IPS-18a (cell line): Measurements from ENCODE around the gene CLIC3.

Source experiments
- H3K27ac ChIP-seq: one replicate; pipeline ENCODE4 v1.5.1; 2013; ENCODE audit warnings: low read length
- H3K27me3 ChIP-seq: one replicate; pipeline ENCODE4 v1.6.1; 2013; ENCODE audit warnings: mild to moderate bottlenecking, low read length; ENCODE audit not compliant: control insufficient read depth, insufficient read depth
- H3K36me3 ChIP-seq: one replicate; pipeline ENCODE4 v1.6.1; 2013; ENCODE audit warnings: low read depth, low read length; ENCODE audit not compliant: control insufficient read depth
- H3K4me1 ChIP-seq: one replicate; pipeline ENCODE4 v1.6.1; 2013; ENCODE audit warnings: low read depth, low read length; ENCODE audit not compliant: control insufficient read depth
- H3K4me3 ChIP-seq: one replicate; pipeline ENCODE4 v1.5.1; 2013; ENCODE audit warnings: low read length
- H3K9ac ChIP-seq: one replicate; pipeline ENCODE4 v1.6.1; 2013; ENCODE audit warnings: mild to moderate bottlenecking, low read length, moderate library complexity
- H3K9me3 ChIP-seq: one replicate; pipeline ENCODE4 v1.6.1; 2013; ENCODE audit warnings: low read depth, low read length; ENCODE audit not compliant: control insufficient read depth

Gene CLIC3

GRCh38 chr9:137021568-137021978, 25.2 kb upstream of the CLIC3 start:
- peaks cover 6% of the 10 kb centered on the region for H3K27me3 ChIP-seq
- no peaks in the 10 kb centered on the region for H3K9me3 ChIP-seq
- H3K36me3 ChIP-seq: no peaks in the 10 kb centered on the region
- no peak overlapping the region for H3K9ac ChIP-seq
- H3K4me3 ChIP-seq: no peak overlapping the region
- H3K27ac ChIP-seq: no peak overlapping the region
- no peaks in the 10 kb centered on the region for H3K4me1 ChIP-seq

GRCh38 chr9:137020771-137021567, 24.6 kb upstream of the CLIC3 start:
- Histone ChIP-seq H3K36me3 (no peaks in the 10 kb centered on the region), H3K9me3 (no peaks in the 10 kb centered on the region), H3K4me1 (no peaks in the 10 kb centered on the region), H3K27ac (no peak overlapping the region), H3K4me3 (no peak overlapping the region), H3K9ac (no peak overlapping the region), H3K27me3 (no peaks in the 10 kb centered on the region)

DNA sequence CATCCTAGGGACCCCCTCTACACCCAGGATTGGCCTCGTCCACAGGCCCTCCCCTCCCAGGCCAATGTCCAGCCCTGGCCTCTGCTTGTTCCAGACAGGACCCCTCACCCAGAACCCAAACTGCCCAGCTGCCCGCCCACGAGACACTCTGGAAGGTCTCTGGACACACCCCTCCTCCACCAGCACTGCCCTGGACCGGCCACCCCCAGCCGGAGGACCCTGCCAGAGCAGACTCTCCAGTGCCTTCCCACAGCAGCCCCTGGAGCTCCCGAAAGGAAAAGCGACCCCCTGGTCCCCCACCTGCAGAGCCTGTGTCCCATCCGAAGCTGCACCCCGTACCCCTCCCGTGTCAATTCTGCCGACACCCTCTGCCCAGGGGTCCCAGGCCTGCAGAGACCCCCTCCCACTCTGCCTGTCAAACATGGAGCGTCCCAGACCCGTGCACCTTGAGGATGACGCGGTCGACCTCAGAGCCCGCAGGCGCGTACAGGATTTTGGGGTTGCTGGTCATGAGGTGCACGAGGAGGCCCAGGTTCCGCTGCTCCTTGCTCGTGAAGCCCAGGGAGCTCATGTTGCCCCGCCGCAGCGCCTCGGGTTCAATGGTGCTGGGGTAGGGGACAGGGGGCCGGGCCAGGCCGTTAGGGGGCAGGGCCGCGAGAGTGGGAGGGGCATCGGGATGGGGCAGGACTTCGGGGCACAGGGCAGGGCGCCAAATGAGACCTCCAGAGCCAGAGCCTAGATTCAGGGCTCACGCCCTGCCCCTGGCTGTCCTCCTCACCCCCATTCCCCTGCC, 23.7 kb upstream of the CLIC3 start:
- Histone ChIP-seq H3K27me3 (no peaks in the 10 kb centered on the region), H3K4me3 (no peak overlapping the region), H3K27ac (no peak overlapping the region), H3K9me3 (no peaks in the 10 kb centered on the region), H3K9ac (no peak overlapping the region), H3K4me1 (no peaks in the 10 kb centered on the region), H3K36me3 (no peaks in the 10 kb centered on the region)

DNA sequence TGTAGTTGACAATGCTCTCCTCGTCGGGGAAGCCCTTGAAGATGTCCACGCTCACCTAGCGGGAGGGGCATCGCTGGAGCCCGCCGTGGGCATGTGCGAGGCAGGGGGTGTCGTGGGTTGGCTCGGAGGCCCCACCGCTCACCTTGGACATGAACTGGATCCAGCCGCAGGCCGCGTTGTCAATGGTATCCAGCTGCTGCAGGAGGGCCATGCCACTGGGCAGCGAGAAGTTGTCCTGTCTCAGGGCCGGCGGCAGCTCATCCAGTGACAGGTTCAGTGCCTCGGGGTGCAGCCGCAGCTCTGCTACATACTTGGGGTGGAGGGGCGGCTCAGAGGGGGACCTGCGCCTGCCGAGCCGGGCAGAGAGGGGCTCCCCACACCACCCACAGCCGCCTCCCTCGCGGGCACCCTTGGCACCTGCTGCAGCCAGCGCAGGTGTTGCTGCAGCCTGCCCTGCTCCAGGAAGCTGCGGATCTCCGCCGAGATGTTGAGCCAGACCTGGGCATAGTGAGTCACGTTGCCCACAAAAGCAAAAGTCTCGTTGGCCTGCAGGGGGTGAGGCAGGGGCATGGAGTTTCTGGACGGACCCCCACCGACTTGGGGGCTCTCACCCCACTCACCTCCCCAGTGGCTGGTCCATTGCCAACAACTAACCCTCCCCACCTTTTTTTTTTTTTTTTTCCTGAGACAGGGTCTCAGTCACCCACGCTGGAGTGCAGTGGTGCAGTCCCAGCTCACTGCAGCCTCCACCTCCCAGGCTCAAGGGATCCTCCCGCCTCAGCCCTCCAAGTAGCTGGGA, 22.6 kb upstream of the CLIC3 start:
- H3K4me3 ChIP-seq: no peak overlapping the region
- H3K36me3 ChIP-seq: no peaks in the 10 kb centered on the region
- no peaks in the 10 kb centered on the region for H3K9me3 ChIP-seq
- H3K27ac ChIP-seq: no peak overlapping the region
- no peaks in the 10 kb centered on the region for H3K4me1 ChIP-seq
- no peaks in the 10 kb centered on the region for H3K27me3 ChIP-seq
- no peak overlapping the region for H3K9ac ChIP-seq

DNA sequence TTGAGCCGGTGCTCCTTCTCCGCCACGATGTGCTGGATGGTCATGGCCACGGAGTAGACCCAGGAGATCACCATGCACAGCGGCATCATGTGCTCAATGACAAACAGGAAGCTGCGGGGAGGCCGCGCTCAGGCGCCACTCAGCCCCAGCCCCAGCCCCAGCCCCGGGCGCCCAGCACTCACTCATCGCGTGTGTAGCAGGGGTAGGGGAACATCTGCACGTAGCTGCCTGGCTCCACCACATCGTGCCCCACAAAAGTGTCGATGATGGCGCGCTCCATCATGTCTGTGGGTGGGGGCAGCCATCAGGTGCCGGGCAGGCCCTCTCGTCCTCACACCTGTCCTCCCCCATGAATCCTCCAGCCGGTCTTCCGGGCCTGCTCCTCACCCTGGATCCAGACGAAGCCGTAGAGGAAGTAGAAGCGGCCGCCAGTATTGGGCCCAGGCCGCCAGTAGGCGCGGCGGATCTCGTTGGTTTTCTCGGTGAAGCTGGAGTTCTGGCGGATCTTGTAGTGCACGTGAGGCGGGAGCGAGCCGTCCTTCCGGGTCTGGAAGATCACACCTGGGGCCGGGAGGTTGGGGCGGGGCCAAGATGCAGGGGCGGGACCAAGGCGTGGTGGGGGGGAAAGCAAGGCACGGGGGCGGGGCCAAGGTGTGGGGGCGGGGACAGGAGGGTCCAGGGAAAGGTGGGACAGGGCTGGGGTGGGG, 21.6 kb upstream of the CLIC3 start:
- H3K4me3 ChIP-seq: no peak overlapping the region
- H3K36me3 ChIP-seq: no peaks in the 10 kb centered on the region
- no peaks in the 10 kb centered on the region for H3K9me3 ChIP-seq
- no peak overlapping the region for H3K9ac ChIP-seq
- H3K27ac ChIP-seq: no peak overlapping the region
- no peaks in the 10 kb centered on the region for H3K27me3 ChIP-seq
- H3K4me1 ChIP-seq: no peaks in the 10 kb centered on the region

GRCh38 chr9:137017071-137017470, 20.7 kb upstream of the CLIC3 start:
- H3K9ac ChIP-seq: no peak overlapping the region
- H3K4me3 ChIP-seq: no peak overlapping the region
- no peaks in the 10 kb centered on the region for H3K4me1 ChIP-seq
- H3K36me3 ChIP-seq: no peaks in the 10 kb centered on the region
- H3K27me3 ChIP-seq: no peaks in the 10 kb centered on the region
- no peaks in the 10 kb centered on the region for H3K9me3 ChIP-seq
- no peak overlapping the region for H3K27ac ChIP-seq

DNA sequence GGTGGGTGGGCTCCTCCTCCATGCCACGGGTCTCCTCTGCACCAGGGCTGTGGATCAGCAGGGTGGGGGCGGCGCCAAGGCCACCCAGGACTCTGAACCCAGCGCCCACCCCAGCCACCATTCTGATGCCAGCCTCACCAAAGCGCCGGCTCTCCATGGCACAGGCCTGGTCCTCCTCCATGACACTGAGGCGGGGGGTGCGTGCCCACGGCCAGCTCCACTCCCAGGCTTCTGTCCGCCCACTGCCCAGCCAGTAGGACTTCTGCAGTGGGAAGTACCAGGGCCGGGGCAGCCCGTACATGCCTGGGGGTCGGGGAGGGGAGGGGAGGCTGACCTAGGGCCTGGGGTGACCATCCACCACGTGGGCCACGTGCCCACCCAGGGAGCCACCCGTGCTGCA, 20.1 kb upstream of the CLIC3 start:
- Histone ChIP-seq H3K36me3 (no peaks in the 10 kb centered on the region), H3K4me1 (no peaks in the 10 kb centered on the region), H3K4me3 (no peak overlapping the region), H3K27ac (no peak overlapping the region), H3K27me3 (no peaks in the 10 kb centered on the region), H3K9me3 (no peaks in the 10 kb centered on the region), H3K9ac (no peak overlapping the region)

GRCh38 chr9:137015976-137016375, 19.6 kb upstream of the CLIC3 start:
- H3K4me1 ChIP-seq: no peaks in the 10 kb centered on the region

GRCh38 chr9:137015540-137015930, 19.2 kb upstream of the CLIC3 start:
- Histone ChIP-seq H3K36me3 (no peaks in the 10 kb centered on the region), H3K9ac (no peak overlapping the region), H3K4me1 (no peaks in the 10 kb centered on the region), H3K4me3 (no peak overlapping the region), H3K9me3 (no peaks in the 10 kb centered on the region), H3K27me3 (no peaks in the 10 kb centered on the region), H3K27ac (no peak overlapping the region)

More at GRCh38 chr9:137015976-137016375, 19.6 kb upstream of the CLIC3 start:
- H3K4me3 ChIP-seq: no peak overlapping the region
- H3K36me3 ChIP-seq: no peaks in the 10 kb centered on the region
- H3K9ac ChIP-seq: no peak overlapping the region
- no peaks in the 10 kb centered on the region for H3K9me3 ChIP-seq
- H3K27me3 ChIP-seq: no peaks in the 10 kb centered on the region
- no peak overlapping the region for H3K27ac ChIP-seq

DNA sequence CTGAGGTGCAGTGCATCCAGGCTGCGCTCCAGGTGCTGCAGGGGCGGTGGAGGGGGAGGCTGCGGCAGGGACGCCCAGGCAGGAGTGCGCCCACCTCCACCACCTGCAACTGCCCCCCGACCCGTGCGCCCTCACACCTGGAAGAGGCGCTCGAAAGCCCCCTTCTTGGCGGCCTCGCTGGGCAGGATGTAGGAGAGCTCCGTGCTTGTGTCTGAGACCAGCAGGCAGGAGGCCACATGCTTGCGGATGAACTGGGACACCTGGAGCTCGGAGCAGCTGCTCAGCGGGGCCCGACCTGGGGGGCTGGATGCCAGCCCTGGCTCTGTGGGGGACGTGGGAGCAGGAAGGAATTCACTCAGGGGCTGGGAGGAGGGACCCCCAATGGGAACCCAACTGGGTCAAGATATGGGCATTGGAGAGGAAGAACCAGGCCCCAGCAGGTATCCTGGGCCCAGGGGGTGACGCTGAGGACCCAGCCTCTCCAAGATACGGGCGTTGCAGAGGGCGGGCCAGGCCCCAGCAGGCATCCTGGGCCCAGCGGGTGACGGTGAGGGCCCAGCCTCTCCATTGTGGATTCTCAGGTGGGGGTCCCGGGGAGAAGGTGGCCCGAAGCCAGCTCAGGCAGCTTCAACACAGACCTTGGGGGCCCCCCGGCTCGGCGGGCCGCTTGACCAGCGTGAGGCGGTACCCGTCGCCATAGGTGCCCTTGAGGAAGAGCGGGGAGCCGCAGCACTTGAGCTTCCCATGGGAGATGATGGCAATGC, 18.6 kb upstream of the CLIC3 start:
- H3K4me3 ChIP-seq: no peak overlapping the region
- H3K27me3 ChIP-seq: no peaks in the 10 kb centered on the region
- H3K36me3 ChIP-seq: no peaks in the 10 kb centered on the region
- no peak overlapping the region for H3K9ac ChIP-seq
- H3K9me3 ChIP-seq: no peaks in the 10 kb centered on the region
- H3K27ac ChIP-seq: no peak overlapping the region
- no peaks in the 10 kb centered on the region for H3K4me1 ChIP-seq
